Suppressor macrophage treated with lipopolysaccharide for 1 hour (primary cell): Measurements from ENCODE around the gene SEPTIN12.
A peak's percentile ranks its signal among the peaks of the same experiment; 100 is the strongest.

ENCODE experiments used
- DNase-seq, 3 donors: peaks; one replicate each; pipeline ENCODE4 v3.0.0-alpha.2; 2020 to 2022

SEPTIN12 gene

DNA sequence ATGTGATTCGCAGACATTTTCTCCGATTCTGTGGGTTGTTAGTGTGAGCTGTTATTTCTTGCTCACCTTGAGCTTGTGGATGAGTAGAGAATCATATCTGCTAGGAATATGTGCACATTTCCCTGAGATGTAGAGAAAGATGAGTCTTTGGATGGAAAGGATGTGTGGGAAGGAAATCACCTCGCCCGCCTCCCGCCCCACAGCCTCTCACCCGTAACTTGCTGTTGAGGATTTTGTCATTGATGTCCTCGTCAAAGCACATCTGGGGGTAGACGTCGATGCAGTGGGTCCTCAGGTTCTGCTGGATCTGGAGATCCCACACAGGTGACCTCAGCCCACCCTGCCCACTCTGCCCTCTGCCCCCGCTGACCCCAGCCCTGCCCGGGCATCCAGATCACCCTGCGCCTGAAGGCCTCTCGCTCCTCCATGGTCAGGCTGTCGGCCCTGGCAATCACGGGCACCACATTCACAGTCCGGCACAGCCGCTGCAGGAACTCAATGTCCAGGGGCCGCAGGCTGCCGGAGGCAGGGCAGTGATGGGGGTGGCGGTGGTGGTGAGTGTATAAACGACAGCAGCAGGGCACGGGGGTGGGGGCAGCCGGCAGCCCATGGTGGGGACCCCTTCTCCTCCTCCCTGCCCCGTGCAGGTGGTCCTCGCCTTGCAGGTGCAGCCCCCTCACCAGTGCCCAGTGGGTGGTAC lies 4.7 kb downstream of the SEPTIN12 start:
- no peak for DNase-seq

GRCh38 chr16:4780235-4780634 lies 7.9 kb downstream of the SEPTIN12 start:
- DNase-seq, result peak in 1 of 3 donors; percentile 40

- DNase-seq, result no peak
These were observed 10.1 kb downstream of the SEPTIN12 start for GRCh38 chr16:4778050-4778392.

- peak in 1 of 3 donors; percentile 15 for DNase-seq
These were observed 10.7 kb downstream of the SEPTIN12 start for GRCh38 chr16:4777339-4778049.

DNA sequence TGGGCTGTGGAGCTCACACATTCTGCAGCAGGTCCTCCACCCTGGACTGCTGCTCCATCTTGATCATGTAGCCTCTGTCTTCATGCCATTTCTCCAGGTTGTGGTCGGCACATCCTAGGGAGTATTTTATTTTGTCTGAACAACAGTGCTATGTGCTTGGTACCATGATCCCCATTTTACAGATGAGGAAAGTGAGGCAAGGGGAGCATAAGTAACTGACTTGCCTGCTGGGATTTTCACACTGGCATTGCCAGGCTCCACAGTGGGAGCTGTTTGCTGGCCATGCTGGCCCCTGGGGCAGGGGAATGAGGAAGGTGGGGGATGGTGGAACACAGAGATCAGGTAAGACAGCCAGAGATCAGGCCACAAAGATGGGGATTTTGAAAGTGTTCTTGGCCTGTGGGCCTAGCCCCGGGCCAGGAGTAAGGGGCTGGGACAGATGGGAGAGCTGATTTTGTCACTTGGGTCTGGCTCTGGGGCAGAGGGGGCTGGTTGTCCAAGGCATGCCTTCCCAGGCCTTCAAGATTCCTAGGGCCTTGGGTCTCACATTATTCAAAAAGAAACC lies 11.9 kb downstream of the SEPTIN12 start:
- no peak for DNase-seq

- DNase-seq, result peak in 2 of 3 donors; percentile 17 to 21
These were observed 13.1 kb downstream of the SEPTIN12 start for GRCh38 chr16:4775005-4775404.

DNA sequence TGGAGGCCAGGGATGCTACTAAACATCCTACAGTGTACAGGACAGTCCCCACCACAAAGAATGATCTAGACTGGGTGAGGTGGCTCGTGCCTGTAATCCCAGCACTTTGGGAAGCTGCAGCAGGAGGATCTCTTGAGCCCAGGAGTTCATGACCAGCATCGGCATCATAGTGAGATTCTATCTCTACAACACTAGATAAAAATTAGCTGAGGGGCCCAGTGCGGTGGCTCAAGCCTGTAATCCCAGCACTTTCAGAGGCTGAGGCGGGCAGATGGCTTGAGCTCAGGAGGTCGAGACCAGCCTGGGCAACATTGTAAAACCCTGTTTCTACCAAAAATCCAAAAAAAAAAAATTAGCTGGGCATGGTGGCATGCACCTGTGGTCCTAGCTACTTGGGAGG lies 15.8 kb downstream of the SEPTIN12 start:
- DNase-seq, result no peak

- DNase-seq, result peak in 1 of 3 donors; percentile 35
These were observed 16.5 kb downstream of the SEPTIN12 start for GRCh38 chr16:4771646-4772045.

DNA sequence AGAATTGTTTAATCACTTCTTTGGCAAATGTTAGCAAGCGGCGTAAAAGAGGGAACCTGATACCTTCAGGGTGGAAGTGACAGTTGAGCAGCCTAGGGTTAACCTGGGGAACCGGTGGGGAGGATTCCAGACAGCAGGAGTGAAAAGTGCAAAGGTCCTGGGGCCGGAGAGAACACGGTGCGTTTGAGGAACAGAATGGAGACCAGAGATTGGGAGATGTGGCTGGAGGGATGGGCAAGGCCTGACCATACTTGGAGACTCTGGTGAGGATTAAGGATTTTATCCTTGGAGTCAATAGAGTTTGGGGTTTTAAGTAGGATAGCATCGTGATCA lies 18.9 kb downstream of the SEPTIN12 start:
- DNase-seq, result no peak

- DNase-seq, result peak; percentile 98 to 99 (median 98)
These were observed 19.4 kb downstream of the SEPTIN12 start for GRCh38 chr16:4768549-4769305.

DNA sequence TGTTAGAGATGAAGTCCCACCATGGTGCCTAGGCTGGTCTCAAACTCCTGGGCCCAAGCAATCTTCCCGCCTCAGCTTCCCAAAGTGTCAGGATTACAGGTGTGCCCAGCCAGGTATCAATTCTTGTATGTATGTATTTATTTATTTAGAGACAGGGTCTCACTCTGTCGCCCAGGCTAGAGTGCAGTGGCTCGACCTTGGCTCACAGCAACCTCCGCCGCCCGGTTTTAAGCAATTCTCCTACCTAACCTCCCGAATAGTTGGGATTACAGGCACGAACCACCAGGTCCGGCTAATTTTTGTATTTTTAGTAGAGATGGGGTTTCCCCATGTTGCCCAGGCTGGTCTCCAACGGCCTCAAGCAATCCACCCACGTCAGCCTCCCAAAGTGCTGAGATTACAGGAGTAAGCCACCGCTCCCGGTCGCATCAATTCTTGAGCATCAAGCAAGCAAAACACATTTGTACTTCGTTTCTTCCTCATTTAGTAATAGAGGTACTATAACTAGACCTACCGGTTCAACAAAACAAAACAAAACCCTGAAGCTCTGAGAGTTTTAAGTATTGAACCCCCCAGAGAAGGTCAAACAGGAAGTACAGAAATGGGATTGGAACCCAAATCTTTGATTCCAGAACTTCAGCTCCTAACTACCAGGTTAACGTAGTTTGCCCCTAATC lies 20.1 kb downstream of the SEPTIN12 start:
- peak; percentile 64 to 74 (median 67) for DNase-seq

- peak; percentile 98 to 99 (median 98) for DNase-seq
These were observed 21.1 kb downstream of the SEPTIN12 start, which contains the start of gene ZNF500 for GRCh38 chr16:4766875-4767628. TSS of gene ZNF500 (minus strand) at chr16:4767162. CDS start at chr16:4765978, 1,184 bp downstream.

GRCh38 chr16:4765511-4766474 lies 22.4 kb downstream of the SEPTIN12 start:
- peak; percentile 49 to 53 (median 50) for DNase-seq

GRCh38 chr16:4763791-4764190 lies 24.4 kb downstream of the SEPTIN12 start:
- peak in 1 of 3 donors; percentile 10 for DNase-seq

- peak in 1 of 3 donors; percentile 8 for DNase-seq
These were observed 25.9 kb downstream of the SEPTIN12 start for GRCh38 chr16:4762205-4762604.

- DNase-seq, result no peak
These were observed 27.8 kb downstream of the SEPTIN12 start for GRCh38 chr16:4760221-4760910.

DNA sequence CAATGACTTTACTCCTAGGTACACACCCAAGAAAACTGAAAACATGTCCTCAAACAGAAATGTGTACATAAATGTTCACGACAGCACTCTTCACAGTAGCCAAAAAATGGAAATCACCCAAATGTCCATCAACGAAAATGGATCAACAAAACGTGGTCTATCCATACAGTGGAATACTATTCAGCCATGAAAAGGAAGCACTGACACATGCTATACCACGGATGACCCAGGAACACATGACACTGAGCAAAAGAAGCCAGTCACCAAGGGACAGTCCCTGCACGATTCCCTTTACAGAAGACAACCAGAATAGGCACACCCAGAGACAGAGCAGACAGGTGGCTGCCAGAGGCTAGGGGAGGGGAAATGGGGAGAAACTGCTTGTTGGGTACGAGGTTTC lies 32.5 kb downstream of the SEPTIN12 start:
- DNase-seq, result no peak

DNA sequence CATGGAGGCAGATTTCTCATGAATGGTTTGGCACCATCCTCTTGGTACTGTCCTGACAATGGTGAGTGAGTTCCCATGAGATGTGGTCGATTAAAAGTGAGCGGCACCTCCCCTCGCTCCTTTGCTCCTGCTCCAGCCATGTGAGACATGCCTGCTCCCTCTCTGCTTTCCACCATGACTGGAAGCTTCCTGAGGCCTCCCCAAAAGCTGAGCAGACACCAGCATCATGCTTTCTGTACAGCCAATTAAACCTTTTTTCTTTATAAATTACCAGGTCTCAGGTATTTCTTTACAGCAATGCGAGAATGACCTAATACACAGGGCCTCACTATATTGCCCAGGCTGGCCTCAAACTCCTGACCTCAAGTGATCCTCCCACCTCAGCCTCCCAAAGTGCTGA lies 33.3 kb downstream of the SEPTIN12 start:
- DNase-seq, result no peak

DNA sequence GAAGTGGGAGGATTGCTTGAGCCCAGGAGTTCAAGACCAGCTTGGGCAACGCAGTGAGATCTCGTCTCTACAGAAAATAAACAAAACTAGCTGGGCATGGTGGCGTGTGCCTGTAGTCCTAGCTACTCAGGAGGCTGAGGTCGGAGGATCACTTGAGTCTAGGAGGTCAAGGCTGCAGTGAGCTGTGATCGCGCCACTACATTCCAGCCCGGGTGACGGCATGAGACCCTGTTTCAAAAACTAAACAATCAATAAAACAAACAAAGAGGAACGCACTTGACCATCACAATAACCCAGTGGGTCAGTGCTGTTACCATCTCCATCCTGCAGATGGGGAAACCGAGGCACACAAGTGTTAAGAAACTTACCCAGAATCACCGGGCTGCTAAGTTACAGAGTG lies 34.9 kb downstream of the SEPTIN12 start:
- no peak for DNase-seq
